Cardiac muscle cell (in vitro differentiated cells and primary cell): ENCODE data around the gene CACNA1C. TPM values are rescaled to one million over a fixed set of nuclear protein-coding genes. Genes with fewer than 3 reads are reported as not detected.

Source experiments
- DNase-seq, 2 donors: peaks; one replicate each; pipeline versions ENCODE4 v3.0.0 to v3.0.0-alpha.2; 2010 to 2017; ENCODE audit warnings: low read depth in 1 of 2, low spot score in 1 of 2
- H3K27ac ChIP-seq: fragments of 200-600 bp; sonication (generic); 2 replicates; pipeline ENCODE4 v1.5.1; 2016
- H3K27me3 ChIP-seq: fragments of 200-600 bp; sonication (generic); 2 replicates; pipeline ENCODE4 v1.6.0; 2016; ENCODE audit warnings: control low read depth
- H3K36me3 ChIP-seq: fragments of 200-600 bp; sonication (generic); 2 replicates; pipeline ENCODE4 v1.5.1; 2016; ENCODE audit warnings: control low read depth
- H3K4me1 ChIP-seq: fragments of 200-600 bp; sonication (generic); 2 replicates; pipeline ENCODE4 v1.8.1; 2017; ENCODE audit warnings: low read depth, mild to moderate bottlenecking, mixed run types
- H3K4me3 ChIP-seq: fragments of 200-600 bp; sonication (generic); 2 replicates; pipeline ENCODE4 v1.5.1; 2016; ENCODE audit warnings: mild to moderate bottlenecking
- H3K9me3 ChIP-seq: fragments of 200-600 bp; sonication (generic); 2 replicates; pipeline ENCODE4 v1.5.1; 2017; ENCODE audit warnings: low read depth, mild to moderate bottlenecking, control low read depth
- polyA plus RNA-seq: library from polyadenylated mRNA; unstranded; fragments of >200 nt; fragmentation: Nextera tagmentation; extraction: Ambion mirVana; gene quantifications from 2 replicates; pipeline ENCODE4 v1.2.1, GENCODE V29; 2016
- total RNA-seq: library from RNA; depleted of rRNA; stranded (reverse); fragments of >200 nt; gene quantifications from 2 replicates; pipeline ENCODE4 v1.2.3, GENCODE V29; 2016
- TF ChIP-seq, protein P1 (sequence below): IDR thresholded peaks from 2 replicates; pipeline ENCODE4 v1.5.1; 2012; ENCODE audit warnings: low read depth, mild to moderate bottlenecking, low read length

CACNA1C gene
- total and polyA plus RNA-seq, 2 experiments from 2014 or later = 40.8 to 77.8 TPM

DNA sequence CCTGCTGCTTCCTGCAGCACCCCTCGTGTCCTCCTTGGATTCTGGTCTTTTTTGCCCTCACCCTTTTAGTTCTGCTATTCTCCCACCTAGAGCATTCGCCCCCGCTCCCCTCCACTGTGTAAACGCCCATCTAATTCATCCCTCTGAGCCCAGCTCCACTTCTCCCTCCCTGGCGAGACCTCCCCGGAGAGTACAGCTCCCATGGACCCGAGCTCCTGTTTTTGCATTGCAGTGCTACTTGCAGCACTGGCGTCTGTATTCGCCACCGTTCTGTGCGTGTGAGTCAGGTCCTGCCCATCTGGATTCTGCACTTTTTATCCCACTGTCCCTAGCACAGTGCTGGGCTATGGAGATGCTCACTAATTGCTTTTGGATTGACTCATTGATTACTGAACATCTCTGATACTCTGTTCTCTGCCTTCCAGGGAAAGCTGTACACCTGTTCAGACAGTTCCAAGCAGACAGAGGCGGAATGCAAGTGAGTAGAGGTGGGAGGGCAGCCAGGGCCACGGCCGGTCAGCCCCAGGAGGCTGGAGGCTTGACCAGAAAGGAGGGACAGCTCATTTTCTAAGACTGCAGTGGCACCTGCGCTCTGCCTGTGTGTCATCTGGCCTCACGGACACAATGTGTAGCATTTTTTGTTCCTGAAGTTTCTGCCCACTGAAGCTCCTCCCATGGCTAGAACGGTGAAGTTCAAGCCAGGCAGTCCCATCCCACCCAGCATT is 553.6 kb downstream of the CACNA1C start:
- TF ChIP-seq, protein P1, sequence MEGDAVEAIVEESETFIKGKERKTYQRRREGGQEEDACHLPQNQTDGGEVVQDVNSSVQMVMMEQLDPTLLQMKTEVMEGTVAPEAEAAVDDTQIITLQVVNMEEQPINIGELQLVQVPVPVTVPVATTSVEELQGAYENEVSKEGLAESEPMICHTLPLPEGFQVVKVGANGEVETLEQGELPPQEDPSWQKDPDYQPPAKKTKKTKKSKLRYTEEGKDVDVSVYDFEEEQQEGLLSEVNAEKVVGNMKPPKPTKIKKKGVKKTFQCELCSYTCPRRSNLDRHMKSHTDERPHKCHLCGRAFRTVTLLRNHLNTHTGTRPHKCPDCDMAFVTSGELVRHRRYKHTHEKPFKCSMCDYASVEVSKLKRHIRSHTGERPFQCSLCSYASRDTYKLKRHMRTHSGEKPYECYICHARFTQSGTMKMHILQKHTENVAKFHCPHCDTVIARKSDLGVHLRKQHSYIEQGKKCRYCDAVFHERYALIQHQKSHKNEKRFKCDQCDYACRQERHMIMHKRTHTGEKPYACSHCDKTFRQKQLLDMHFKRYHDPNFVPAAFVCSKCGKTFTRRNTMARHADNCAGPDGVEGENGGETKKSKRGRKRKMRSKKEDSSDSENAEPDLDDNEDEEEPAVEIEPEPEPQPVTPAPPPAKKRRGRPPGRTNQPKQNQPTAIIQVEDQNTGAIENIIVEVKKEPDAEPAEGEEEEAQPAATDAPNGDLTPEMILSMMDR = no peak
- Histone ChIP-seq H3K36me3 (peaks cover 34% of the 10 kb centered on the region), H3K27ac (no peak overlapping the region), H3K27me3 (no peaks in the 10 kb centered on the region), H3K4me3 (no peak overlapping the region), H3K4me1 (no peaks in the 10 kb centered on the region), H3K9me3 (no peaks in the 10 kb centered on the region)
- DNase-seq = no peak

GRCh38 chr12:2607881-2608607 is 555.3 kb downstream of the CACNA1C start:
- Histone ChIP-seq H3K36me3 (peaks cover 41% of the 10 kb centered on the region), H3K4me1 (no peaks in the 10 kb centered on the region), H3K9me3 (no peaks in the 10 kb centered on the region), H3K27ac (no peak overlapping the region), H3K27me3 (no peaks in the 10 kb centered on the region), H3K4me3 (no peak overlapping the region)
- DNase-seq = no peak
- TF ChIP-seq, protein P1 = no peak

DNA sequence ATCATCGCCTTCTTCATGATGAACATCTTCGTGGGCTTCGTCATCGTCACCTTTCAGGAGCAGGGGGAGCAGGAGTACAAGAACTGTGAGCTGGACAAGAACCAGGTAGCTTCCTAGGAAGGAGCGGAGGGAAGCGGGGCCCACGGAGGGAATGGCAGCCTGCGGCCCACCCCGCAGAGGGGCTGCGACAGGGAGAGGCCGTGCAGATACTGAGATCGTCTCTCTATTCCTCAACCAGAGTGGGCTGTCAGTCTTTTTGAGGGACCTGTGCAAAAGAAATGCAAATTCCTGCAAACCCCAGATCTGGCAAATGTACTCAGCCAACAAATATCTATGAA is 555.8 kb downstream of the CACNA1C start:
- no peak overlapping the region for H3K27ac ChIP-seq
- no peaks in the 10 kb centered on the region for H3K4me1 ChIP-seq
- DNase-seq = no peak
- no peak overlapping the region for H3K4me3 ChIP-seq
- H3K36me3 ChIP-seq = peaks cover 42% of the 10 kb centered on the region
- H3K27me3 ChIP-seq = no peaks in the 10 kb centered on the region
- TF ChIP-seq, protein P1 = no peak
- no peaks in the 10 kb centered on the region for H3K9me3 ChIP-seq

GRCh38 chr12:2609020-2609419 is 556.2 kb downstream of the CACNA1C start:
- TF ChIP-seq, protein P1 = no peak
- H3K4me3 ChIP-seq = no peak overlapping the region
- H3K9me3 ChIP-seq = no peaks in the 10 kb centered on the region
- H3K4me1 ChIP-seq = no peaks in the 10 kb centered on the region
- no peak overlapping the region for H3K27ac ChIP-seq
- no peaks in the 10 kb centered on the region for H3K27me3 ChIP-seq
- H3K36me3 ChIP-seq = peaks cover 42% of the 10 kb centered on the region
- DNase-seq = peak in 1 of 2 donors; percentile 20

GRCh38 chr12:2610358-2610757 is 557.6 kb downstream of the CACNA1C start:
- Histone ChIP-seq H3K4me3 (no peak overlapping the region), H3K4me1 (no peaks in the 10 kb centered on the region), H3K27me3 (no peaks in the 10 kb centered on the region), H3K27ac (no peak overlapping the region), H3K36me3 (peaks cover 50% of the 10 kb centered on the region), H3K9me3 (no peaks in the 10 kb centered on the region)
- no peak for DNase-seq
- TF ChIP-seq, protein P1 = no peak
